Measurements from ENCODE around the gene TMEM256.

- TF ChIP-seq CTCF (IDR thresholded peaks at IDR 0.05 in 4 of 5, conservative IDR thresholded peaks at IDR 0.05 in 1 of 5) (no peak), POLR2A (IDR thresholded peaks at IDR 0.05) (no peak)
These were observed 7.5 kb upstream of the TMEM256 start for GRCh38 chr17:7411427-7411750.

Data from gastrocnemius medialis (tissue), 4 donors.